ENCODE measurements around the gene MAP3K7. TPM values are rescaled to one million over a fixed set of nuclear protein-coding genes. Genes with fewer than 3 reads are reported as not detected.
A peak's percentile ranks its signal among the peaks of the same experiment; 100 is the strongest.

MAP3K7 gene
- total and polyA plus RNA-seq, 2 of the 8 experiments (the other 6 are each of a cell fraction or from before 2014, with no cell fraction given) = 27.3 to 34.8 TPM

GRCh38 chr6:90495216-90495817 is 91.6 kb downstream of the MAP3K7 start (continued):
- TF ChIP-seq NANOG (IDR thresholded peaks at IDR 0.05; ENCODE audit: insufficient read depth, low read depth, low read length, poor library complexity, severe bottlenecking) = peak; percentile 56
- TF ChIP-seq MAX (IDR thresholded peaks at IDR 0.05) = peak; percentile 18; the same call in 1 of the 2 replicates
- TF ChIP-seq CHD1 (IDR thresholded peaks at IDR 0.05; ENCODE audit: low read depth, low read length) = no peak
- no peak for TF ChIP-seq RFX5 (IDR thresholded peaks at IDR 0.05; ENCODE audit: borderline replicate concordance, low read depth, low read length)
- TF ChIP-seq SIX5 (IDR thresholded peaks at IDR 0.05; ENCODE audit: low read depth, low read length) = no peak
- peak in 1 of 2 experiments; percentile 46; a peak in 1 of 3 replicates for TF ChIP-seq POLR2A (IDR thresholded peaks at IDR 0.05; ENCODE audit: control extremely low read depth in 1 of 2, low read depth in 2 of 2, low read length in 2 of 2)
- no peak for TF ChIP-seq YY1 (IDR thresholded peaks at IDR 0.05; ENCODE audit: low read depth, low read length)
- TF ChIP-seq USF2 (IDR thresholded peaks at IDR 0.05; ENCODE audit: low read length) = no peak
- TF ChIP-seq EGR1 (IDR thresholded peaks at IDR 0.05; ENCODE audit: borderline replicate concordance, low read depth, low read length) = no peak
- no peak for TF ChIP-seq CHD2 (IDR thresholded peaks at IDR 0.05; ENCODE audit: low read length)
- TF ChIP-seq BACH1 (IDR thresholded peaks at IDR 0.05; ENCODE audit: low read length) = no peak
- TF ChIP-seq TEAD4 (IDR thresholded peaks at IDR 0.05; ENCODE audit: low read depth, low read length) = no peak
- no peak for TF ChIP-seq TAF7 (optimal IDR thresholded peaks at IDR 0.05; ENCODE audit: borderline replicate concordance, low read depth, low read length)
- TF ChIP-seq POLR2AphosphoS5 (IDR thresholded peaks at IDR 0.05; ENCODE audit: low read depth, low read length) = peak; percentile 53; the same call in 1 of the 2 replicates
- peak; percentile 56; the same call in 1 of the 2 replicates for TF ChIP-seq CEBPB (IDR thresholded peaks at IDR 0.05; ENCODE audit: low read depth, low read length)
- no peak for TF ChIP-seq PHF8 (conservative IDR thresholded peaks at IDR 0.05; ENCODE audit: low read depth, low read length)
- TF ChIP-seq TBP (IDR thresholded peaks at IDR 0.05; ENCODE audit: low read depth, low read length) = 0 out of 2 replicates have a peak, but pooled peaks have one; percentile 21
- TF ChIP-seq SP1 (IDR thresholded peaks at IDR 0.05; ENCODE audit: low read depth, low read length) = 0 out of 2 replicates have a peak, but pooled peaks have one; percentile 30
- TF ChIP-seq MAFK (IDR thresholded peaks at IDR 0.05; ENCODE audit: low read depth, low read length) = no peak
- no peak for TF ChIP-seq ZNF274 (IDR thresholded peaks at IDR 0.05; ENCODE audit: borderline replicate concordance, extremely low read depth, low read length)
- TF ChIP-seq SIN3A (conservative IDR thresholded peaks at IDR 0.05 in 1 of 2, IDR thresholded peaks at IDR 0.05 in 1 of 2; ENCODE audit: low read depth in 1 of 2, low read length in 2 of 2) = 0 out of 4 replicates have a peak, but pooled peaks of 1 of the 2 experiments have one; percentile 27
- peak; percentile 53; the same call in 1 of the 2 replicates for TF ChIP-seq KDM1A (IDR thresholded peaks at IDR 0.05; ENCODE audit: borderline replicate concordance, low read length)
- no peak for TF ChIP-seq SP4 (IDR thresholded peaks at IDR 0.05; ENCODE audit: low read length)
- TF ChIP-seq TAF1 (IDR thresholded peaks at IDR 0.05; ENCODE audit: low read depth, low read length) = peak; percentile 27; the same call in 1 of the 2 replicates
- no peak for TF ChIP-seq BCL11A (IDR thresholded peaks at IDR 0.05; ENCODE audit: low read depth in 2 of 2, low read length in 2 of 2)

Data from H1 (cell line).